ENCODE measurements around the gene KRTAP5-4. TPM values are rescaled to one million over a fixed set of nuclear protein-coding genes. Genes with fewer than 3 reads are reported as not detected.

The KRTAP5-4 gene
- total and polyA plus RNA-seq, 3 donors from 2014 or later, result not detected

DNA sequence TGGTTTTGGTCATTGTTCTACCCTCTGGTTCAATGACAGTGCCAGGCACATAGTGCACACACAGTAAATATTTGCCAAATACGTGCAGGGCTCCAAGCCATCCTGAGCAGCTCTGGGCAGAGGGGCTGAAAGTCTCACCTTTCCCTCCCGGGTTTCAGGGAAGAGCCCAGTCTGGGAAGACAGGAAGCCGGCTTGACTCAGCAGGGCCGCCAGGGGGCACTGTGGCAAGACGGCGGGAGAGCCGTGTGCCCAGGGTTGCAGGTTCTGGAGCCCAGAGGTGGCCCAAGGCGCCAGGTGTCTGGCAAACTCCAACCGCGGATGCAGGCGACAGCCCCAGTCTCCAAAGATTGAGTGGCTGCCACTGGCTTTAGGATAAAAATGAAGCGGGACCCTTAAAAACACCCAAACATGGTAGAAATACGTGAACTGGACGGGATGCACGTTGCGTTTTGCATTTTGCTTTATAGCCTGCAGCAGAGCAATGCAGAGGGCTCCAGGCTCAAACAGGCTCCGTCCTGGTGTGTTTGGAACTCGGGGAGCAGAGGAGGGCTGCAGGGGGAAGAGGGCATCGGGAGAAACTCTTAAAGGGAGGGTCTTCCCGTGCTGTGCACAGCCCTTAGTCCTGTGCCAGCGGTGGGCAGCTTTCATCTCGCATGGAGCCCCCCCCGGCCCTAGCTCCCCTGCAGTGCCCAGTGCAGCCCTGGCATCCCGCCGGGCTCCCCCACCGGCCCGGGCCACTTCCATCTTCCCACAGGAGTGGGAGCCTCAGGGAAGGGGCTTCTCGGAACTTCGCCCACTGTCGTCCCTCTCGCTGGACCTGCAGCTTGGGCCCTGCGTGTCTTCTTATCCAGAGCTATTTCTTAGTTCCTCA, 18.4 kb upstream of the KRTAP5-4 start:
- H3K4me3 ChIP-seq, result no peak overlapping the region
- no peak for DNase-seq
- no peak for TF ChIP-seq POLR2A (IDR thresholded peaks at IDR 0.05)
- peak; percentile 10 to 68 (median 48) for TF ChIP-seq CTCF (IDR thresholded peaks at IDR 0.05)
- H3K27me3 ChIP-seq, result no peaks in the 10 kb centered on the region
- 62 to 64% methylated on average over 30 to 32 of the region's 32 CpGs for WGBS, 2 donors
- no peaks in the 10 kb centered on the region for H3K9me3 ChIP-seq
- no peaks in the 10 kb centered on the region for H3K36me3 ChIP-seq (ENCODE audit: low read depth, missing control alignments)
- no peak overlapping the region for H3K27ac ChIP-seq
- intact Hi-C loops (cut with DNase I; ENCODE audit: low total_unique reads), result no loop called here
- H3K4me1 ChIP-seq, result no peaks in the 10 kb centered on the region

DNA sequence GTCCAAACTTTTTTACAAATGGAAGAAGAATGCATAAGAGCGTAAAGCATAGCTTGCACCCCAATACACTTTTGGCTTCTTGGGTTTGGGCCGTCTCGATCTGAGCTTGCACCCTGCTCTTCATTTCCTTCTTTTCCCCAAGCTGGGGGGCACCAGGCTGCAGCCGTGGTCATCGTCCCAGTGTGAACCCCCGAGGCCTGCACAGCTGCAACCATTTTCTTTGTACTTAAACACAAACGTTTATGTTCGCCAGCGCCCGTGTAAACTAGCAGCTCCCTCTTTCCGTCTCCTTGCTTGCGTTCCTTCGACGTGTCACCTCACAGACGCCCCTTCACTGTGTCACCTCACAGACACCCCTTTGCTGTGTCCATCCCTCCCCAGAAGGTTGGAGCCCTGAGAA, 17.7 kb upstream of the KRTAP5-4 start:
- H3K9me3 ChIP-seq, result no peaks in the 10 kb centered on the region
- H3K27me3 ChIP-seq, result no peaks in the 10 kb centered on the region
- H3K4me1 ChIP-seq, result no peaks in the 10 kb centered on the region
- no peaks in the 10 kb centered on the region for H3K36me3 ChIP-seq (ENCODE audit: low read depth, missing control alignments)
- TF ChIP-seq CTCF (IDR thresholded peaks at IDR 0.05) (no peak), POLR2A (IDR thresholded peaks at IDR 0.05) (no peak)
- H3K4me3 ChIP-seq, result no peak overlapping the region
- WGBS, 2 donors, result 69 to 78% methylated on average over 15 of the region's 15 CpGs
- no peak overlapping the region for H3K27ac ChIP-seq
- intact Hi-C loops (cut with DNase I; ENCODE audit: low total_unique reads), result no loop called here
- DNase-seq, result no peak

- Histone ChIP-seq H3K27me3 (no peaks in the 10 kb centered on the region), H3K27ac (no peak overlapping the region), H3K9me3 (no peaks in the 10 kb centered on the region), H3K4me3 (no peak overlapping the region), H3K36me3 (ENCODE audit: low read depth, missing control alignments) (no peaks in the 10 kb centered on the region), H3K4me1 (no peaks in the 10 kb centered on the region)
- DNase-seq, result no peak
- no peak for TF ChIP-seq POLR2A (IDR thresholded peaks at IDR 0.05)
- TF ChIP-seq CTCF (IDR thresholded peaks at IDR 0.05), result no peak
- WGBS, 2 donors, result 70 to 71% methylated on average over 15 to 18 of the region's 18 CpGs
- intact Hi-C loops (cut with DNase I; ENCODE audit: low total_unique reads), result no loop called here
Observed at GRCh38 chr11:1639102-1639620, 17.2 kb upstream of the KRTAP5-4 start.

- intact Hi-C loops (cut with DNase I; ENCODE audit: low total_unique reads), result no loop called here
- no peak overlapping the region for H3K27ac ChIP-seq
- H3K9me3 ChIP-seq, result no peaks in the 10 kb centered on the region
- no peaks in the 10 kb centered on the region for H3K4me1 ChIP-seq
- H3K36me3 ChIP-seq (ENCODE audit: low read depth, missing control alignments), result no peaks in the 10 kb centered on the region
- WGBS, 2 donors, result 85 to 95% methylated on average over 8 of the region's 8 CpGs
- H3K27me3 ChIP-seq, result no peaks in the 10 kb centered on the region
- no peak overlapping the region for H3K4me3 ChIP-seq
- TF ChIP-seq CTCF (IDR thresholded peaks at IDR 0.05) (no peak), POLR2A (IDR thresholded peaks at IDR 0.05) (no peak)
- no peak for DNase-seq
Observed at GRCh38 chr11:1638344-1638743, 16.4 kb upstream of the KRTAP5-4 start.

Measured in testis (tissue), 3 donors.